Measurements from ENCODE around the gene SLIT3.

SLIT3 gene

DNA sequence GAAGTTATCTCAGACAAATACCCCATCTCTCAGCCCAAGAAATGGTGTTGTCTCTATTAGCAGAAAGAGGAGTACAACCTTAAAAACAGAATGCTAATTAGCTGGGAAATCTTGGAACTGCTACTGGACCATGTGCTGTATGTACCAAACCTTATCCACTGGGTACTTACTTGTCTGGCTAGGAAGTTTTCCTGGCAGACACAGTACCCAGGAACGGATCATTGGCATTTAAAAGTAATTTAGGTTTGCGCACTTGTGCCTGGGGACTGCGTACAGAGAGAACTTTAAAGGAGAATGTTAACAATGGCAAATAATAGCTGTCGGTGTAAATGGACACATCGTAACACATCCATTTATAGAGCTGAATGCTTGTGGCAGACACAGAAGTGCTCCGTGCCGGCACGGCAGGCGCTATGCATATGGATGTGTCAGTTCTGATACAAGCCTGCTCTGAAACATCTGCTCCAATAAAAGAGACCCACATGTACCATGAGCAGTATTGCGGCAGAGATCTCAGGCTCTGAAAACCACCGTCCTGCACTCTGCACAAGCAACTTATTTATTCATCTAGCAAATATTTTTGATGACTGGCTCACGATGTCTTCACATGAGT, 431.2 kb downstream of the SLIT3 start:
- no peaks in the 10 kb centered on the region for H3K27me3 ChIP-seq (ENCODE audit: insufficient read depth, low read length, poor library complexity, severe bottlenecking)
- no peak overlapping the region for H3K9ac ChIP-seq (ENCODE audit: low read depth, low read length, poor library complexity, severe bottlenecking)
- no peaks in the 10 kb centered on the region for H3K9me2 ChIP-seq (replicated peaks; ENCODE audit: low read depth, low read length)
- H3K79me2 ChIP-seq (ENCODE audit: insufficient read depth, low read length) = no peaks in the 10 kb centered on the region
- no peaks in the 10 kb centered on the region for H3K9me3 ChIP-seq (ENCODE audit: insufficient read depth, low read depth, low read length)
- no peaks in the 10 kb centered on the region for H3K36me3 ChIP-seq (ENCODE audit: insufficient read depth, low read length)
- TF ChIP-seq, protein P1, sequence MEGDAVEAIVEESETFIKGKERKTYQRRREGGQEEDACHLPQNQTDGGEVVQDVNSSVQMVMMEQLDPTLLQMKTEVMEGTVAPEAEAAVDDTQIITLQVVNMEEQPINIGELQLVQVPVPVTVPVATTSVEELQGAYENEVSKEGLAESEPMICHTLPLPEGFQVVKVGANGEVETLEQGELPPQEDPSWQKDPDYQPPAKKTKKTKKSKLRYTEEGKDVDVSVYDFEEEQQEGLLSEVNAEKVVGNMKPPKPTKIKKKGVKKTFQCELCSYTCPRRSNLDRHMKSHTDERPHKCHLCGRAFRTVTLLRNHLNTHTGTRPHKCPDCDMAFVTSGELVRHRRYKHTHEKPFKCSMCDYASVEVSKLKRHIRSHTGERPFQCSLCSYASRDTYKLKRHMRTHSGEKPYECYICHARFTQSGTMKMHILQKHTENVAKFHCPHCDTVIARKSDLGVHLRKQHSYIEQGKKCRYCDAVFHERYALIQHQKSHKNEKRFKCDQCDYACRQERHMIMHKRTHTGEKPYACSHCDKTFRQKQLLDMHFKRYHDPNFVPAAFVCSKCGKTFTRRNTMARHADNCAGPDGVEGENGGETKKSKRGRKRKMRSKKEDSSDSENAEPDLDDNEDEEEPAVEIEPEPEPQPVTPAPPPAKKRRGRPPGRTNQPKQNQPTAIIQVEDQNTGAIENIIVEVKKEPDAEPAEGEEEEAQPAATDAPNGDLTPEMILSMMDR (conservative IDR thresholded peaks at IDR 0.05; ENCODE audit: low read length) = no peak
- no peak for TF ChIP-seq EZH2phosphoT487 (IDR thresholded peaks at IDR 0.05; ENCODE audit: borderline replicate concordance)
- H2AFZ ChIP-seq (ENCODE audit: low read length) = no peak overlapping the region
- H4K20me1 ChIP-seq (ENCODE audit: insufficient read depth, low read length, poor library complexity, severe bottlenecking) = no peaks in the 10 kb centered on the region
- peaks cover 15% of the 10 kb centered on the region for H3K4me1 ChIP-seq (ENCODE audit: insufficient read depth, low read length, poor library complexity, severe bottlenecking)
- H3K4me3 ChIP-seq (ENCODE audit: low read length, poor library complexity, severe bottlenecking) = no peak overlapping the region
- H3K4me2 ChIP-seq (ENCODE audit: low read depth, low read length, poor library complexity, severe bottlenecking) = no peak overlapping the region
- no peaks in the 10 kb centered on the region for H3F3A ChIP-seq (ENCODE audit: low read depth)

DNA sequence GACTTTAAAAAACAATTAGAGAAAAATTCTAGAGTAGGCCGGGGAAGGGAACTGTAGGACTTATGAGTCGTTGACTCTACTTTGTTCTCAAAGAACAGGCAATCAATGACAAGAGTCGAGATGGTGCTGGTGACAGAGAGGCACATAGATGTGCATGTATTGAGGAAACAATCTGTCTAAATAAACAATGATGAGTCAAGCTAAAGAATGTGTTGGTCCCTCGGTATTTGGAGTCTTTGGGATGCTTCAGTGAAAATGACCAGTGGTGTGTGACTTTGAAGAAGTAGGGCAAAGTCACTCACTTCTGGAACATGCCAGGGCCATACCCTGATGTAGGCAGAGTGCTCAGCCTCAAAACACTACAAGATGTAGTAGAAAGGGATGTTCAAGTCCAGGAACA, 433.7 kb downstream of the SLIT3 start:
- Histone ChIP-seq H3K9ac (ENCODE audit: low read depth, low read length, poor library complexity, severe bottlenecking) (no peak overlapping the region), H4K20me1 (ENCODE audit: insufficient read depth, low read length, poor library complexity, severe bottlenecking) (no peaks in the 10 kb centered on the region), H3K4me3 (ENCODE audit: low read length, poor library complexity, severe bottlenecking) (no peak overlapping the region), H3K36me3 (ENCODE audit: insufficient read depth, low read length) (no peaks in the 10 kb centered on the region), H3F3A (ENCODE audit: low read depth) (no peaks in the 10 kb centered on the region), H2AFZ (ENCODE audit: low read length) (no peak overlapping the region), H3K79me2 (ENCODE audit: insufficient read depth, low read length) (no peaks in the 10 kb centered on the region), H3K9me2 (replicated peaks; ENCODE audit: low read depth, low read length) (no peaks in the 10 kb centered on the region), H3K9me3 (ENCODE audit: insufficient read depth, low read depth, low read length) (no peaks in the 10 kb centered on the region), H3K4me1 (ENCODE audit: insufficient read depth, low read length, poor library complexity, severe bottlenecking) (peaks cover 11% of the 10 kb centered on the region), H3K27me3 (ENCODE audit: insufficient read depth, low read length, poor library complexity, severe bottlenecking) (no peaks in the 10 kb centered on the region), H3K4me2 (ENCODE audit: low read depth, low read length, poor library complexity, severe bottlenecking) (no peak overlapping the region)
- no peak for TF ChIP-seq EZH2phosphoT487 (IDR thresholded peaks at IDR 0.05; ENCODE audit: borderline replicate concordance)
- TF ChIP-seq, protein P1 (conservative IDR thresholded peaks at IDR 0.05; ENCODE audit: low read length) = no peak

DNA sequence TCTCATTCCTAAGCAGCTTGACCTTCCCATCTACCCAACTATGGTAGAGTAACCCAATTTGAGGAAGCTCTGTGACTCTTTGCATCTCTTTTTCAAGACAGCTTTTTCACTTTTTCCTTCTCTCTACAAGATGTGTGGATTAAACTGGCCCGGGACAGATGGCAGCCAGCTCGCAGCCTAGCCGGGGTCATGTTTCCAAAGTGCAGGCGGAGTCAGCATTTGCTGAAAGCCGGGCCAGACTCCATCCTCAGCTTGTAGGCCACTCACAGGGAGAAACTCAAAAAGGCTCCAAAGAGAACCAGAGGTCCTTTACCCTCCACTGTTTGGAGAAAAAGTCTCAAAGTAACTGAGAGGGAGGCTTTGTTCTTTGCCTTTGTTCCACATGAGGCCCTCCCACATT, 435.0 kb downstream of the SLIT3 start:
- H3K27me3 ChIP-seq (ENCODE audit: insufficient read depth, low read length, poor library complexity, severe bottlenecking) = no peaks in the 10 kb centered on the region
- H3K9me3 ChIP-seq (ENCODE audit: insufficient read depth, low read depth, low read length) = no peaks in the 10 kb centered on the region
- H3F3A ChIP-seq (ENCODE audit: low read depth) = no peaks in the 10 kb centered on the region
- H2AFZ ChIP-seq (ENCODE audit: low read length) = no peak overlapping the region
- H3K79me2 ChIP-seq (ENCODE audit: insufficient read depth, low read length) = no peaks in the 10 kb centered on the region
- no peak overlapping the region for H3K9ac ChIP-seq (ENCODE audit: low read depth, low read length, poor library complexity, severe bottlenecking)
- TF ChIP-seq, protein P1 (conservative IDR thresholded peaks at IDR 0.05; ENCODE audit: low read length) = no peak
- TF ChIP-seq EZH2phosphoT487 (IDR thresholded peaks at IDR 0.05; ENCODE audit: borderline replicate concordance) = no peak
- H4K20me1 ChIP-seq (ENCODE audit: insufficient read depth, low read length, poor library complexity, severe bottlenecking) = no peaks in the 10 kb centered on the region
- no peaks in the 10 kb centered on the region for H3K36me3 ChIP-seq (ENCODE audit: insufficient read depth, low read length)
- no peaks in the 10 kb centered on the region for H3K9me2 ChIP-seq (replicated peaks; ENCODE audit: low read depth, low read length)
- H3K4me1 ChIP-seq (ENCODE audit: insufficient read depth, low read length, poor library complexity, severe bottlenecking) = peaks cover 6% of the 10 kb centered on the region
- no peak overlapping the region for H3K4me2 ChIP-seq (ENCODE audit: low read depth, low read length, poor library complexity, severe bottlenecking)
- no peak overlapping the region for H3K4me3 ChIP-seq (ENCODE audit: low read length, poor library complexity, severe bottlenecking)

Measured in Loucy (cell line).